HG02884 (cell line): ENCODE data around the gene MPHOSPH6.
"Not testable (repeated sequence)": the region's sequence is repeated elsewhere in the genome, so short reads cannot be mapped to it uniquely, and the experiment has no call there.

Experiments used
- ATAC-seq: cut with Tn5 transposase; IDR thresholded peaks from one replicate; pipeline ENCODE4 v1.9.1; 2021; ENCODE audit warnings: mild to moderate bottlenecking, moderate library complexity; ENCODE audit not compliant: unreplicated experiment

Gene MPHOSPH6, protein sequence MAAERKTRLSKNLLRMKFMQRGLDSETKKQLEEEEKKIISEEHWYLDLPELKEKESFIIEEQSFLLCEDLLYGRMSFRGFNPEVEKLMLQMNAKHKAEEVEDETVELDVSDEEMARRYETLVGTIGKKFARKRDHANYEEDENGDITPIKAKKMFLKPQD

DNA sequence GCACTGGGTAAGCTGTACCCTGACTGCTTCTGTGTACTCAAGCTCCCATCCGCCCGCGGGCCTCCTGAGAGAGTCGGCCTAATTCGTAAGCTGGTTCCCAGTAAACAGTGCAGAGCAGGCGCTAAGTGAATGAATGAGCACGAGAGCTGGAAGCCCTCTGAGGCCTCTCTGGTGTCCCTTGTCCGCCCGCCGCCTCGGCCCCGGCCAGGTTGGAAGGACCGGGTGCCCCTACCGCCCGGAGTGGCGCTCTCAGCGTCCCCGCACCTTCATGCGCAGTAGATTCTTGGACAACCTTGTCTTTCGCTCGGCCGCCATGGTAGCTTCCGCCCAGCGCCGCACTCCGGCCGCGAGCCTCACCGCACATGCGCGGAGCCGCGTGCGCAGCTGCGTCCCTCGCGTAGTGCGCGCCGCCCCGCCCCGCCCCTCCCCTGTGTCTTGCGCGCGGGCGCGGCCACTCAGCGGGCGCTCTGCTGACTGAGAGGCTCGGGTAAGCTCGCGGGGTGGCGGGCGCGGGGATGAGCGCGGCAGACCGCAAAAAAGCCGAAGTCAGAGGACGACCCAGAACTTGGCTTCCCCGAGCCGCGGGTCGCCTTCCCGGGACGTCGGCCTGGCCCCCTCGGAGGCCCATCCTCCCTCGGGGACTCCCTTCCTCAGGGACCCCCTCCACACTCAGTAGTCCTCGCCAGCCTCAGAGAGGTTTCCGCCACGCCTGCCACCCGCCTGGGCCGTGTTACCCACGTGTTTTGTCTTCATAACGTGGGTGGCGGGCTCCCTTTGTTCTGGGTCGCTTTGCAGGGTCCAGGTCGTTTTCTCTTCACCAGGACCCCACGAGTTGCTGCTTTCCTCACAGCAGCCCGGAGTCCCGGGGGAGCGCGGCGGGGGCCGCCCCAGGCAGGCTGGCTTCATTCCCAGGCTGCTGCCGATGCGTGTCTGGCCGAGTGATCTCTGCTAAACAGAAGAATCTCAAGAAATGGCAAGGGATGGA lies at the start of gene MPHOSPH6:
Gene MPHOSPH6, minus strand, starts transcription at position 364 of the 985 bp plus-strand sequence. Its CDS starts 49 bp downstream, at position 315.
- peak; percentile 89 for ATAC-seq

DNA sequence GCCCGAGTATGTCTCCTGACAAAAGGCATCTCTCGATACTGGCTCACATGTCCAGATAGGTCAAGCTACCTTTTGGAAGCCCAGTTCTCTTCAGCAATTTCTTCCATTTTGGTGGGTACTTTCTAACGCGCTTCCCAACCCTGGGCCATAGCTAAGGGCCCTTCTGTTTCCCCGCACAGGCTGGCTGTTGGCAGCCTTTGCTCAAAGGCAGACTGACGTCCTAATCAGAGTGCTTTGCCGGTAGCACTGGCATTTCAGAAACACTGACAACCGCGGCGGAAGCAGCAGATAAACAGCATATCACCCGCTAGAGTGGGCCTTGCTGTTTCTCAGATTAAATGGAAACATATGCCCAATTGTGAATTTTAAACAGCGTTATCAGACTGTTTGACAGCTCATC lies 49.3 kb upstream of the MPHOSPH6 start:
- ATAC-seq = no peak

DNA sequence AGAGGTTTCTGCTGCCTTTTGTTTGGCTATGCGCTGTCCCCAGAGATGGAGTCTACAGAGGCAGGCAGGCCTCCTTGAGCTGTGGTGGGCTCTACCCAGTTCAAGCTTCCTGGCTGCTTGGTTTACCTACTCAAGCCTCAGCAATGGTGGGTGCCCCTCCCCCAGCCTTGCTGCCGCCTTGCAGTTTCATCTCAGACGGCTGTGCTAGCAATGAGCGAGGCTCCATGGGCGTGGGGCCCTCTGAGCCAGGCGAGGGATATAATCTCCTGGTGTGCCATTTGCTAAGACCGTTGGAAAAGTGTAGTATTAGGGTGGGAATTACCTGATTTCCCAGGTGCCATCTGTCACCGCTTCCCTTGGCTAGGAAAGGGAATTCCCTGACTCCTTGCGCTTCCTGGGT lies 39.3 kb upstream of the MPHOSPH6 start:
- not testable (repeated sequence) for ATAC-seq

DNA sequence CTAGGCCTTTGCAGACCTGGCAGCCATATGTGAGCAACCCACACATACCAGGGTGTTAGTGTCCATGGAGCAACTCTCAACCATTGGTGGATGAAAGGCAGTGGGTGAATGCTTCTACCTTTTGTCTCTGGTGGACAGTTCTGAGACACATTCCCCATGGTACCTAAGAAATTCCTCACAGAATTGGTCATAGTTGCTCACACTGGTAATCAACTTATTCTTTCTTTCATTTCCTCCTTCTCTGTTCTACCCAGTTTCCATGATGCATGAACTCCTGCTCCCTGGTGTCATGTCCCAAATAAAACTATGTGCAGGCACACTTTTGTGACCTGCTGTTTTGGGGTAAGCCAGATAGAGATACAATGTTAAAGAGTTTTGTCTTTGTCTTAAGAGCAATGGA lies 33.2 kb upstream of the MPHOSPH6 start:
- ATAC-seq = no peak

DNA sequence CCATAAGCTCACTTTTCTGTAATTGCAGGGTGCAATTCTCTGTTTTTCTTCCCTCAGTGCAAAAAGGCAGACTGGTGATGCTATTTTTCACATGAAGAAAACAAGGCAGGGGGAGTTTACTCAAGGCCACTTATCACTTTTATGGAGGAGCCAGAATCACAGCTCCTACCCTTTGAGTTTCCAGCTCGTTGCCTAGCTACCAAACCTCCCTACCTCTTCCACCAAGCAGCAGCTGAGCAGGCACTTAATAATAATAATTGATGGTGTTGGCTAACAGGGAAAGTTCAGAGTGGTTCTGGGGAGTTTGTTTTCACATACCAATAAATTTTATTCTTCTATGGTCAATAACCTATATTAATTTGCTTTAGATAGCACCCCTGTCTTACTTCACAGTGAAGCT lies 31.9 kb upstream of the MPHOSPH6 start:
- ATAC-seq = no peak

DNA sequence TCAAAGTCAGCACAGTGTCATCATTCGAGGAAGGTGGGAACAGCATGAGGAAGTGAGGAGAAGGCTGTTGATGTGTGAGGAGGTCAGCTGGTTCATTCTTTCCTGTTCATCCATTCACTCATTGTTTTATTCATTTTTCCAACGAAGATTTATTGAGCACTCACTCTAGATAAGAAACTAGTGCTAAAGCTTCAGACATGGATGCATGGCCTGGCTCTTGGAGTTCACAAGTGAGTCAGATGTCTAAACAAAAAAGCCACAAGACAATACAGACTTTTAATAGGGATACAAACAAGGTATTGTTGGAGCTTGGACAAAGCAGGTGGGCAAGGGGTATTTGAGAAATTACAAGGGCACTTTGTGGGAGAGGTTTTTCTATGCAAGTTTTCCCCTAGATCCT lies 31.3 kb upstream of the MPHOSPH6 start:
- no peak for ATAC-seq

DNA sequence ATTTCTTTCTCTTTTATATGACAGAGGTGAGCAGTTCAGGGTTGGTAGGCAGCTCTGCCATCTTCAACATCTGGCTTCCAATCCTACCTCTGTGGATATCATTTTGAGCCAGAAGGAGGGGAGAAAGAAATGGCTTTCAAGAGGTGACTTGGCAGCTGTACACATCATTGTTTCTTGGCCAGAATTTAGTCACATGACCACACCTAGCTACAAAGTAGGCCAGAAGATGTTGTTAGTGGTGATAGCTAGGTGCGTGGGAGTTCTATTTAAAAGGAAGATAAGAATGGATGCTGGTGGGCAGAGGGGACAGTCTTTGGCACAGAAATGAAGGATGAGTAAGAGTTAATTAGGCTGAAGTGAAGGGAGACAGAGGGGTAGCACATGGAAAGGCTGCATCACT lies 29.2 kb upstream of the MPHOSPH6 start:
- no peak for ATAC-seq

DNA sequence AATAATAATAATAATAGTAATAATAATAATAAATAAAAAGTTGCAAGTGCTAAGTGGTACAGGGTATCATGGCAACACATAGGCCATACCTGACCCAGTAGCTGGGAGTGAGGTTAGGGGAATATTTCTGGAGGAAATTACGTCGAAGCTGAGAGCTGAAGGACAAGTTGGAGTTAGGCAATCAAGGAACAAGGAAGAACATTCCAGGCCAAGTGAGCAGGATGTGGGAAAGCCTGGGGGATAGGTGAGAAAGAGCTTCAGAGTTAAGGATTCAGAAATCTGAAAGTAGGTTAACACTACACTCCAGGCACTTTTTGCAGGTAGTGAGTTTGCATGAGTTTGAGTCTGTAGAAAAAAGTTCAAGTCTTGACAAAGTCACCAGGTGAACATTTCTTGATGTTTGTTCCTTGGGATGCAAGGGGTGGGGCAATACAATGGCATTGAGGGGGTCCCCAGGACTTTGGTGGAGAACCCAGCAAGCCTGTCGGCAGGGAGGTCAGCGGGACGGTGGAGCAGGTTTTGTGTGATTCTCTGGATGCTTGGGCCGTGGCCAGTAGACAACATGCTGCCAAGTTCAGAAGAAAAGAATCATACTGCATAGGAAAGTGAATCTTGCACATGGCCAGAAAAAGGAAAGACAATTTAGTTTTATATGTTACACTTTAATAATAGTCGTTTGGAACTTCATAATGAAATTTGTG lies 27.7 kb upstream of the MPHOSPH6 start:
- no peak for ATAC-seq

DNA sequence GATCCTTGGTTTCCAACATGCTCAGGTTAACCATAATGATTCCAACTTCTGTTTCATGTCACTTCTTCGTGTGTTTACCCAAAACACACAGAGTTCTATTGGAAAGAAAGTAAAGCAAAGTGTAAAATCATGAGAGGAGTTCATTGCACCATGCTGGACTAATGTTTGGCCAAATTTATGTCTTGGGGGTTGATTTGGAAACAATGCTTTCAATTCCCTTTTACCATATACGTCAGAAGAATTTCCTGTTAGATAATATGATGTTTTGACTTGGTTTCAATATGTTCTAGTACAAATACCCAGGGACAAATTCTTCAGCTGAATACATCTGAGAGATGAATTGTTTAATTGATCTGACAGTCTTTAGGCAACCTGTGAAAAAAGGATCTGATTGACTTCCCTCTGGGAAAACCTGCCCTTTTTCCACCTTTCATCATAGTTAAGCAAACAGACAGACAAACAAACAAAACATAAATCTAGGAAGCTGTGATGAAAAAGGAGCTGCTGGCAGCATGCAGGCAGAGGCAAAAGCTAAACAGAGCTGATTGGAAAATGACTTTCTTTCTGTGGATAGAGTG lies 26.0 kb upstream of the MPHOSPH6 start:
- no peak for ATAC-seq

DNA sequence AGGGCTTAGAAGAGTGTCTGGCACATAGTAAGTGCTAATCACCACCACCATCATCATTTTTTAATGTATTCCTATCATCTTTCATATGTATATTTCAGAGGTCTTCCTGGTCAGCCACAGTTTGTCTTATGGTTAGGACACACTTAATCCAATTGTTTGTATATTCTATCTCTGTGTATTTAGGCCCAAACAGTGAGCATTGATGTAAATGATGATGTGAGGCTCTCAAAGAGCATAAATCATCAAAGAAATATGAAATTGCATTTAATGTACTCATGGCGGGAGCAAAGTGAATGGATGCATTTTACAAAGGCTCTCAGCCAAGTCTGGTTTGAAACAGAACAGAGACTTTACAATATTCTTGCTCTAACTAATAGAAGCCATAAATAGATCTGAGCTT lies 24.1 kb upstream of the MPHOSPH6 start:
- no peak for ATAC-seq

DNA sequence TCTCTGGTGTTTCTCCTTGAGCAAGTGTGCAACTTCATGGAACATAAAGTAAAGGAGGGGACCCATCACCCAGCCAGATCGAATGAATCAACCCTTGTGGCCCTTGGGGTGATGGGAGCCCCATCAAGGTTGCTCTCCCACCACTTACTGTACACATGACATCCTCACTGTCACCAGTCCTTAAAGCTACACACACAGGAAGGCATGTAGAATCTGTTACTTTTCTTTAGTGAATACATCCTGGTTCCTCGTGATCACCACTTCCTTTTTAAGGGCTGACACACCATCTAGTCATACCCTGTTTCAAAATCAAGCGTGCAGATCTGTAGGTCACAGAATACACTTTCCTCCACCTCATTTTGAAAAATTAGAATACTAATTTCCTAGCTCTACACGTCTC lies 22.6 kb upstream of the MPHOSPH6 start:
- ATAC-seq = no peak

DNA sequence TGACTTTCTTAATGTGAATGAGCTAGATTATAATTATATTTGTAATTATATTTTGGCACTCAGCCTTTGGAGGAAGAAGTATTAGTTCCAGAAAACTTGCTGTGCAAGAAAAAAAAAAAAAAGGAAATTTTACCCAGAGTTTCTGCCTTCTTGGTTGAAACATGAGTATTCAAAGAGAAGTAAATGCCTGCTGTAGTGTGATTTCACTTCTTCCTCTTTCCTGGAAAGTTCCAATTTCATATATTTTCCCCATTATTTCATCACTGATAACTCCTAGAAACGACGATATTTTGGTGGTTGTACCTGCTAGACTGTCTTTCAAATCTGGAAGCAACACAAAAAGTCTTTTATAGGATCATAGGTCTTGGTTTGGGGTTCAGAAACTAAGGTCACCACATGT lies 20.4 kb upstream of the MPHOSPH6 start:
- ATAC-seq = no peak

DNA sequence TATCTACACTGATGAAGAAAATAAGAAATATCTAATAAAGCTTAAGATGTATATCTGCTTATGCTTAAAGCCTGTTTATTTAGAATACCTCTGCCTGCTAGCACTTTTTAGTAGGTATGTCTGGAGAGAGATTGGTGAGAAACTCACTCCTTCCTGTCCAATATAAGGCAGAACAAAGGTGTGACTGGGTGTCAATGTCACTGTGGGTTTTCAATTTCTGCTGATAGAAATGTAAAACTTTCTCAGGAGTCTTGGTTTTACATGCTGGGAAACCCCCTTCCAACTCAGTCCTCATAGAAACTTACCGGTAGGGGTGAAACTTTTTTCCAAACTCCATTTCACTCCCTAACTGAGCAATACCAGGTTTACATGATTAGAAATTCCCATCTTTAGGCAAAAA lies 17.8 kb upstream of the MPHOSPH6 start:
- no peak for ATAC-seq

DNA sequence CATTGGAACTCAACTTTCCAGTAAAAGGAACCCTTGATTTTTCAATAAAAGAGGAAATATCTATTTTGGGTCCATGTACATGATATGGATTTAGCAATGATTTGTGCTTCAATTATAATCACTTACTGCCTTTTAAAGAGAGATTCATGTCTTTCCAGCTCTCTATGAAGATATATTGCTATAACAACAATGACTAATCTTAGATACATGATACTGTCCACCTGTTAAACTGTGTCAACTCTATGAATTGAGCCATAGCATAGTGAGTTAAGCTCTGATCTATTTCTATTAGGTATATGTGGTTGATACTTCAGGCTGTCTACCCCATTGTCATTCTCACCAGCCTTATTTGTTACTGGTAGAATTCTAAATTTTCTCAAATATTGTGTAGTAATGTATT lies 15.0 kb upstream of the MPHOSPH6 start:
- ATAC-seq = no peak

DNA sequence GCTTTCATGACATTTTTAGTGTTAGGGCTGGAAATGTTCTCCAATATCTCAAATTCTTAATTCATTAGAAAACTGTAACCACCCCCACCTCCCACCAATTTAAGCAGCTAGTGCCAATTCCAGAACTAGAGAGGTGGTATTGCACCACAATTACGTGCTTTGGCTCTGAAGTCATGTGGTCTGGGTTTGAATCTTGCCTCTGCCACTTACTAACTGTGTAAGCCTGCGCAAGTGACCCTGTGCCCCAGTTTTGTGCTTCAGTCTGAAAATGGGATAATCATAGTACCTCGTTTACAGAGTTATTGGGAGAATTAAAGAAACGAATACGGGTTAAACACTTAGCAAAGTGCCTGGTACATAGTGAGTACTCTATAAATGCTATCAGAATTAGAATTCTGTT lies 14.2 kb upstream of the MPHOSPH6 start:
- ATAC-seq = no peak

DNA sequence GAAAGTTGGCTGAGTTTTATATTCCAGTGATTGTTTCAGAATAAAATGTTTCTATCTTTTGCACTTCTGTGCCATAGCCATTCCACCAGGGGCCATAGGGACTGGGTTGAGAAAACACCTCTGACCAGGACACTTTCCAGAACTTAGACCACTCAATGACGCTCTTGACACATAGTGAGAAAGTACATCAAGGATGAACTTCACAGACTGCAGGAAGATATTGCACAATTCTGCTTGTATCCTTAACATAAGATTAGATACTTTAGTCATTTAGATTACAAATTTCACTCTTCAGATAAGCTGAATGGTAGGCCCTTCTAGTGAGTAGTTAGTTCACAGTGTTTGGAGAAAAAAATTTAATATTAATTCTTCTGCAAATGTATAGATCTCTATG lies 13.0 kb upstream of the MPHOSPH6 start:
- ATAC-seq = no peak

DNA sequence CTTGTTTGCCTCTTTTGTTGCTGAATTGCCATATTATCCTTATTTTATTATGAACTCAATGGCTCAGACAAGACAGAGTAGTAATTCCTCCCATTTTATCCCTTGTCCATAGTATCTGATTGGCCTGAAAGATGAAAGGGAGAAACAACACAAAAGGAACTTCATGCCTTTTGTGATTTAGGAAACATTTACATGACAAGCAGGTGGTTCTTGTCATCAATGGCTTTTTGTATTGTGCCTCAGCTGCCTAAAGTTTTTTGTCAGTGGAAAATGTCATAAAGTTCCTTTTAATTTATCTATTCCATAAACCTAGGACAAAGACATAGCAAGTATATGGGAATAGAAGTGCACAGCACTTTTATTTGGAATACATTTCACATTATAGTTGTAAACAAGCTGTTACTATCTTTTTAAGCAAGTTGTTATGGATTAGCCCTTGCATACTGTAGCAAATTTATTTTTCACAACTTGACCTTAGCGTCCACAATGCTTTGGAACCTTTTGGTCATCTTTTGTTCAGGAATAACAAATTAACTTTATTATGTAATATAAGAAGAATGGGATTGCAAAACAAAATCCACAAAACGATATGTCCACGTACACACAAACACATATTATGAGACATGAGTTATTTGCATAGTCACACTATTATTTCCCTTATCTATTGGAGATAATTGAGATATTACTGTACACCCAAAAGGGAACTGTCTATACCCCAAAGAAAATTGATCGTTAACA lies 12.4 kb upstream of the MPHOSPH6 start:
- no peak for ATAC-seq

DNA sequence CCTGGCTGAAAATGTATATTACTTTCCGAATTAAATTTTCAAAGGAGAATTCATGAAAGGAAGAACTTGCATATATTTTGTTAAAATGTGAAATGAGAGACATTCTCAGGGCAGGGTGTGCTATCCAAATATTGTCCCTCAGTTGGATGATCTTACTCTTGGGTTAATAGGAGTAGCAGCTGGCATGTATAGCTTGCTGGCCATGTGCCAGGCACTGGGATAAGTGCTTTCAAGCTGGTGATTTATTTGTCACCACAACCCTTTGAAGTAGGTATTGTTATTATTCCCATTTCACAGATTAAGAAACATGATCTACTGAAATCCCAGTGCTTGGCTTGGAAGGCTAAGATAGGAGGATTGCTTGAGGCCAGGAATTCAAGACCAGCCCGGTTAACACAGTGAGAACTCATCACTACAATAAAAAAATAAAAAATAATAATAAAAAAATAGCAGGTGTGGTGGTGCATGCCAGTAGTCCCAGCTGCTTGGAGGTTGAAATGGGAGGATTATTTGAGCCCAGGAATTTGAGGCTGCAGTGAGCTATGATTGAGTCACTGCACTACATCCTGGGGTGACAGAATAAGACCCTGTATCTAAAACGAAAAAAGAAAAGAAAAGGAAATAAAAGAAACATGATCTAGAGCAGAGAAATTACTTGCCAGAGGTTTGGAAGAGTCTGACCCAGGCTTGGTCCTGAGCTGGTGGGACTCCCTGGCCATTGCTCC lies 11.6 kb upstream of the MPHOSPH6 start:
- no peak for ATAC-seq

DNA sequence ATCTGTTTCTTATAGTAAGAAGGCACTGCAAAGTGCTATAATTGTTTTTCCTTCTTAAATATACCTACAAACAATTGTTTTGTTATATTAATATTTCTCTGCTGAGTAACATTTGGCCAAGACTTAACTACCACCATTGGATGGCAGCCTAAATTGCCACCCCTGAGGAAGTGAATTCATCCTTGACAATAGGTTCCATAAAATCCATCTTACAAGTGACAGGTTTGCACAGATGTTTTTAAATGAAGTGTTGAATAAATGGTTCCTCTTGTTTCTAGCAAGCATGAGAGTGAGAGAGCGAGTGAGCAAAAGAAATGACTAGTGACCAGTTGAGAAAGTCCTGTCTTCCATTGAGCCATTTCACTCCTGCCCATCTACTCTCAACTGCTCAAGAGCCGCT lies 8.3 kb upstream of the MPHOSPH6 start:
- no peak for ATAC-seq

DNA sequence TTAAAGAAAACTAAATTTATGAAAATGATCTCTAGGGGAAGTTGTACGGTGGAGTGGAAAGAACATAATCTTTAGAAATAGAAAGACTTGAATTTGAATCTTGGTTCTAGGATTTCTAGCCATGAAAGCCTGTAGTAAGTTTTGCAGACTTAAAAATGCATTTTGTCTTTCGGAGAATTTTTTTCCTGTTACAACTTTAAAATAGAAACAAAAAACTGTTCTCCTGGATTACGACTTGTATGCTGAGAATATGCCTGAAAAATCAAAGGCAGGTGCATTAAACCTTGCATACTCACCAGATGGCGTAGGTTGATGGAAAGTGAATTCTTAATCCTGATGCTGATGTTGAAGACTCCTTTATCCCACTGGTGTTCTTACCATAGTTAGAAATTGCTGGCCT lies 7.5 kb upstream of the MPHOSPH6 start:
- no peak for ATAC-seq
